Subcutaneous abdominal adipose tissue (tissue), 5 donors: ENCODE measurements around the gene HESX1.

Experiments
- H3K27ac ChIP-seq: one replicate; pipeline ENCODE4 v1.7.0; 2013; ENCODE audit warnings: low read depth, mild to moderate bottlenecking, inconsistent platforms, low read length, moderate library complexity
- H3K27me3 ChIP-seq, 5 donors: one replicate each; pipeline ENCODE4 v1.7.0; 2013; ENCODE audit warnings: low read length in 5 of 5, inconsistent platforms in 1 of 5; ENCODE audit not compliant: control insufficient read depth in 5 of 5, insufficient read depth in 4 of 5
- H3K36me3 ChIP-seq, 5 donors: one replicate each; pipeline ENCODE4 v1.7.0; 2013; ENCODE audit warnings: low read length in 5 of 5; ENCODE audit not compliant: control insufficient read depth in 5 of 5, insufficient read depth in 5 of 5
- H3K4me1 ChIP-seq, 5 donors: one replicate each; pipeline ENCODE4 v1.7.0; 2013; ENCODE audit warnings: low read length in 5 of 5, mild to moderate bottlenecking in 3 of 5, moderate library complexity in 1 of 5; ENCODE audit not compliant: control insufficient read depth in 5 of 5, insufficient read depth in 5 of 5
- H3K4me3 ChIP-seq, 5 donors: one replicate each; pipeline ENCODE4 v1.7.0; 2013; ENCODE audit warnings: low read length in 5 of 5, low read depth in 1 of 5
- H3K9ac ChIP-seq, 5 donors: one replicate each; pipeline ENCODE4 v1.7.0; 2013; ENCODE audit warnings: low read length in 5 of 5, mild to moderate bottlenecking in 4 of 5, moderate library complexity in 3 of 5
- H3K9me3 ChIP-seq, 5 donors: one replicate each; pipeline ENCODE4 v1.7.0; 2013; ENCODE audit warnings: low read length in 5 of 5; ENCODE audit not compliant: control insufficient read depth in 5 of 5
- donor health status: healthy.
- donor health status: healthy.
- donor health status: healthy.
- donor health status: healthy.
- donor health status: healthy.

The HESX1 gene

DNA sequence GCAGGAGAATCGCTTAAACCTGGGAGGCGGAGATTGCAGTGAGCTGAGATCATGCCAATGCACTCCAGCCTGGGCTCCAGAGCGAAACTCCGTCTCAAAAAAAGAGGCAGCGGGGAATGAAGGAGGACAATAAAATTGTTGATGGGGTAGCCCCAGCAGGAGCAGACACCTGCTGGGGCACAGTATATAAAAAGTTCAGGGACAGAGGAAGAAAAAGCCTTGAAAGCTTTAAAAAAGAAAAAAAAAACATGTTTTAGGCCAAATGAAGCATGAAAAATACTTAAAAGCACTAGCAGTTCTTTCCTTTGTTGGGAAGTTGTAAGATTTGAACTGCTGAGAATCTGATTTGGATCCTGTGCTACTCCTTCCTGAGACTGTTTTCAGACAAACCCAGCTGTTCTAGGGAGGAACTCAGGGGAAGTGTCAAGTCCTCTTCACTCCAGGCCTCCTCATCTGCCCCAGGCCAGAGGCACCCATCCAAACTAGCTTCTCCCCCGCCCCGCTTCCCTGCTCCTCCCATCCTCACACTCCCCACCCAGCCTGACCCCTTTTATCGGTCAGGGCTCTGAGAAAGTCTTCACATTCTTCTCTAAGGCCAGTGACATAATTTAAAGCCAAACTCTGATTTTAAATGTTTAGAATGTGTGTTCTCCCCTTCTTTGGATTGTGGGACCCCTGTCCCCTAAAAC, 39.6 kb downstream of the HESX1 start:
- Histone ChIP-seq H3K4me3 (no peak overlapping the region), H3K27me3 (peaks cover 12 to 48% (median 23%) of the 10 kb centered on the region in 5 donors), H3K4me1 (peaks cover 3 to 26% (median 20%) of the 10 kb centered on the region in 5 donors), H3K27ac (no peak overlapping the region), H3K9ac (no peak overlapping the region), H3K36me3 (no peaks in the 10 kb centered on the region), H3K9me3 (no peaks in the 10 kb centered on the region)

- Histone ChIP-seq H3K4me1 (peaks cover 2 to 15% (median 10%) of the 10 kb centered on the region in 5 donors), H3K36me3 (no peaks in the 10 kb centered on the region), H3K9ac (no peak overlapping the region), H3K27me3 (peaks cover 12 to 42% (median 22%) of the 10 kb centered on the region in 5 donors), H3K9me3 (no peaks in the 10 kb centered on the region), H3K4me3 (no peak overlapping the region), H3K27ac (no peak overlapping the region)
Observed at GRCh38 chr3:57158813-57159738, 40.7 kb downstream of the HESX1 start.

- no peak overlapping the region for H3K9ac ChIP-seq
- no peaks in the 10 kb centered on the region for H3K36me3 ChIP-seq
- H3K27ac ChIP-seq = no peak overlapping the region
- H3K4me3 ChIP-seq = no peak overlapping the region
- peaks cover 0 to 11% (median 5%) of the 10 kb centered on the region in 5 donors for H3K4me1 ChIP-seq
- peaks cover 12 to 37% (median 21%) of the 10 kb centered on the region in 5 donors for H3K27me3 ChIP-seq
- no peaks in the 10 kb centered on the region for H3K9me3 ChIP-seq
Observed at GRCh38 chr3:57158325-57158724, 41.5 kb downstream of the HESX1 start.

DNA sequence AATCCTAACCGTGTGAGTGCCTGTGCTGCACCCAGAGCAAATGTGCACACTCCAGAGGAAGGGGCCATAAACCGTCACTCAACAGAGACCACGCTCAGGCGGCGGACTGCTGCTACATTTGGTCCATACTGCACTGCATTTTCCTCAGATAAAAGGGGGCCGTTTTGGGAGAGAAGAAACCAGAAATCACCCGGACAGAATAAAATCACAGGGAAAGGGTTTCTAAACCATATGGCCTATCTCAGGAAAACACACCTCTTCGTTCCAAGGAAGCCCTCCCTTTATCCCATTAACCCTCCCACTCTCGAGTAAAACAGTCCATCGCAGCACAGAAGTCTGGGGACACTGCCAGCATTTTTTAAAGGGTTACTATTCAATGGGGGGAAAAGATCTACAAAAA, 42.2 kb downstream of the HESX1 start:
- Histone ChIP-seq H3K9me3 (no peaks in the 10 kb centered on the region), H3K36me3 (no peaks in the 10 kb centered on the region), H3K27ac (no peak overlapping the region), H3K27me3 (peaks cover 4 to 29% (median 18%) of the 10 kb centered on the region in 5 donors), H3K4me3 (no peak overlapping the region), H3K4me1 (peaks cover 0 to 9% (median 4%) of the 10 kb centered on the region in 5 donors), H3K9ac (no peak overlapping the region)

DNA sequence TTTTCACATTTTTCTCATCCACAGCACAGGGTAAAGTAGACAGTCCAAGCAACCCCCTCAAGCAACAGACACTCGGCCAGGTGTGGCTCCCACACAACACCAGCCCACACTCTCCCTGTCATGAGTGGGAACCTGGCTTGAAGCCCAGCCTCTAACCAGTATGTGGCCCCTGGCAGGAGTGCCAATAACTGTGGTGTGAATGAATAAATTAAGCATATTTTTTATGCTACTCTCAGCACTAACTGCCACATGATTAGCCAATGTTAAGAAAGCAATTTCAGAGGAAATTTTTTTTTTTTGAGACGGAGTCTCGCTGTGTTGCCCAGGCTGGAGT, 44.5 kb downstream of the HESX1 start:
- no peaks in the 10 kb centered on the region for H3K9me3 ChIP-seq
- no peaks in the 10 kb centered on the region for H3K36me3 ChIP-seq
- peaks cover 3 to 22% (median 11%) of the 10 kb centered on the region in 5 donors for H3K27me3 ChIP-seq
- no peak overlapping the region for H3K4me3 ChIP-seq
- H3K27ac ChIP-seq = no peak overlapping the region
- peaks cover 2 to 27% (median 17%) of the 10 kb centered on the region in 5 donors for H3K4me1 ChIP-seq
- no peak overlapping the region for H3K9ac ChIP-seq

DNA sequence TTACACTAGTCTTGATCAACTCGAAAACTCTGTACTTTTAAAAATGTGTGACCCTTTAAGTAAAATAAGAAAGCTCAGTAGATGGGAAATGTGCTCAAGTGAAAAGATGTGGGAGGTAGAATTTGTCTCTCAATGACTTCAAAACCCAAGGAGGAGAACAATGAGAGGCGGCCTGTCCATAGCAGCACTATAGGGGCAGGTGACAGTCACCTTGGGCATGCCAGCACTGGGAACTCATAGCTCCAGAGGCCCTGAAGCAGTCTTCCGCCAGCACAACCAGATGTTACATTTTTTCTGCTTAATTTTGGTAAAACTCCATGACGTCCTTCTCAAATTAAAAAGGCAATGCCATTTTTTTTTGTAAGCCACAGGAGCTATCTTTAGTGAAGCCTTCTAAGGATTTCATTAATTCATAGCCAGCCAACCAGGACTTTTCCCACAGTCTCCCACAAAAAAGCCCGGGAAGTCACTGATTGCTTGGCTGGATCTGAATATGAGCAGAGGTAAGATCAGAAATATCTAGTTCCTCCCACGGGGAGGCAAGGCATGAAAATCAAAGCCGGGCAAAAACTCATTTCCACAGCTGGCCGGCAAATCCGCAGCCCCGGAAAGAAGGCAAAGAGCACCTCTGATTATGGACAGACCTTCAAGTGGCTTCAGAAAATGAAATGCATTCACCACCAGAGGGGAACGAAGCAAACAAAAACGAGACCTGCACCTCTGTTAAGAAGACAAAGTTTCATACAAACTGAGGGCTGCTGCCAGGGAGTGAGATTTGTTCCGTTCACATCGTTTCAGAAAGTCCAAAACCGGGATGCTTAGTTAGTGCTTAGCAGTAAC, 45.1 kb downstream of the HESX1 start:
- Histone ChIP-seq H3K4me3 (no peak overlapping the region), H3K27ac (no peak overlapping the region), H3K9ac (no peak overlapping the region), H3K9me3 (no peaks in the 10 kb centered on the region), H3K36me3 (no peaks in the 10 kb centered on the region), H3K4me1 (peaks cover 0 to 33% (median 22%) of the 10 kb centered on the region in 5 donors), H3K27me3 (peaks cover 3 to 21% (median 11%) of the 10 kb centered on the region in 5 donors)

DNA sequence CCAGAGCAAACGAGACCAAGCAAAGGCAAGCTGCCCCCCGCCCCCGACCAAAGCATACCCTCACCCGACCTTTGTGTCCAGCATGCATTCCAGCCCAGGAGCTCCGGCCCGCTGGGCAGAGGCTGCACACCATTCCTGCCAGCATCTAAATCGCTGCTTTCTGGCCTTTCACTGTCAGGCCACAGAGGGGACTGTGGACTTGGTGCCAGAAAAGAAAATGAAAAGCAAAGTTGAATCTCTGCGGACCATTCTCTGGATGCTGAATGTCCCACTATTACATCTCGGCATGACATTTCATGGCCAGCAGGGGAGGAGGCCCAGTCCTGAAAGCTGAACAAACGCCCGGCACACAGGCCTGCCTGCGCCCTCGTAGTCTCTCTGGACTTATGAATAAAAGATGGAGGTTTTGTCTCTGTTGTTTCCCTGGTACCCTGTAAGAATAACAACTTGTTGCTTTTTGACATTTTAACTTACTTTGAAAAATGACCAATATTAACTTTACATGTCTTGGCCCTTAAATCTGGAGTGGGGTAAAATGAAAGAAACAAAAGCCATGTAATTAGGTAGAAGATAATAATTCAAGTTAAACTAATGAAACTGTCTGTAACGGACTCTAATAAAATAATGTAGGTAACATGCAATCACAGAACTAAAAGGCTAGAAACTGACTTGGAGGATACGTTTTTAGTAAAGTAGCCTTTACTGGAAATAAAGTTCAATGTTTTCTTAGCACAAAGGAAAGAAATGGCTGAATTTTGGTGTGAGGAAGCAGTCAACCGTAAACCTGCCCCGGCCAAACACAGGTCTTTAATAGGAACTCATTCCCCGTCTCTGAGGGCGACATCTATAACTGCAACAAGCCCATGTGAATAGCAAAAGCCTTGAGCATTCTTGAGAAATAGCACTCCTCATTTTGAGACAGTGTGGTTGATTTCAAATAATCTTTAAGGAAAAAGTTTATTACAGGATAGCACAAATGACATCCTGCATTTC, 47.3 kb downstream of the HESX1 start:
- Histone ChIP-seq H3K4me3 (peak overlapping the region in 1 of 5 donors; percentile 24), H3K9me3 (no peaks in the 10 kb centered on the region), H3K9ac (peak overlapping the region in 1 of 5 donors; percentile 52), H3K4me1 (peaks cover 0 to 34% (median 16%) of the 10 kb centered on the region in 5 donors), H3K27me3 (peaks cover 3 to 15% (median 8%) of the 10 kb centered on the region in 5 donors), H3K36me3 (no peaks in the 10 kb centered on the region), H3K27ac (no peak overlapping the region)

- Histone ChIP-seq H3K27ac (no peak overlapping the region), H3K27me3 (peaks cover 1 to 12% (median 3%) of the 10 kb centered on the region in 5 donors), H3K36me3 (no peaks in the 10 kb centered on the region), H3K4me3 (peak overlapping the region in 1 of 5 donors; percentile 24), H3K9me3 (no peaks in the 10 kb centered on the region), H3K9ac (no peak overlapping the region), H3K4me1 (peaks cover 0 to 34% (median 16%) of the 10 kb centered on the region in 5 donors)
Observed at GRCh38 chr3:57151749-57152148, 48.0 kb downstream of the HESX1 start.

- Histone ChIP-seq H3K27me3 (peaks cover 0 to 7% (median 2%) of the 10 kb centered on the region in 5 donors), H3K36me3 (no peaks in the 10 kb centered on the region), H3K4me1 (peaks cover 0 to 34% (median 16%) of the 10 kb centered on the region in 5 donors), H3K9me3 (no peaks in the 10 kb centered on the region), H3K27ac (no peak overlapping the region), H3K9ac (peak overlapping the region in 1 of 5 donors; percentile 19), H3K4me3 (no peak overlapping the region)
Observed at GRCh38 chr3:57151021-57151449, 48.7 kb downstream of the HESX1 start.
